ENCODE results near the gene DCST2.

The DCST2 gene

GRCh38 chr1:154973344-154974101 is 60.1 kb downstream of the DCST2 start:
- TF ChIP-seq POLR2AphosphoS5 (IDR thresholded peaks at IDR 0.05; ENCODE audit: low read depth, low read length) (peak; percentile 74; the same call in 1 of the 2 replicates), REST (IDR thresholded peaks at IDR 0.05; ENCODE audit: insufficient read depth in 1 of 2, low read depth in 2 of 2, low read length in 2 of 2) (0 out of 4 replicates have a peak, but pooled peaks of 1 of the 2 experiments have one; percentile 5), SIN3A (IDR thresholded peaks at IDR 0.05; ENCODE audit: borderline replicate concordance, insufficient read depth, low read length) (peak; percentile 84; the same call in 1 of the 2 replicates), TAF1 (IDR thresholded peaks at IDR 0.05; ENCODE audit: borderline replicate concordance, insufficient read depth, low read length) (peak; percentile 59; the same call in 1 of the 2 replicates), FOXP2 (optimal IDR thresholded peaks at IDR 0.05; ENCODE audit: borderline replicate concordance, extremely low read depth, extremely low read length, insufficient read depth) (no peak)

GRCh38 chr1:154972517-154973343 is 60.9 kb downstream of the DCST2 start:
- 0 out of 2 replicates have a peak, but pooled peaks have one; percentile 20 for TF ChIP-seq TAF1 (IDR thresholded peaks at IDR 0.05; ENCODE audit: borderline replicate concordance, insufficient read depth, low read length)
- no peak; the same call in 1 of the 2 replicates for TF ChIP-seq SIN3A (IDR thresholded peaks at IDR 0.05; ENCODE audit: borderline replicate concordance, insufficient read depth, low read length)

GRCh38 chr1:154972213-154972516 is 61.4 kb downstream of the DCST2 start:
- no peak for TF ChIP-seq REST (IDR thresholded peaks at IDR 0.05; ENCODE audit: insufficient read depth in 1 of 2, low read depth in 2 of 2, low read length in 2 of 2)
- no peak for TF ChIP-seq SIN3A (IDR thresholded peaks at IDR 0.05; ENCODE audit: borderline replicate concordance, insufficient read depth, low read length)
- no peak for TF ChIP-seq TAF1 (IDR thresholded peaks at IDR 0.05; ENCODE audit: borderline replicate concordance, insufficient read depth, low read length)
- no peak for TF ChIP-seq FOXP2 (optimal IDR thresholded peaks at IDR 0.05; ENCODE audit: borderline replicate concordance, extremely low read depth, extremely low read length, insufficient read depth)
- no peak for TF ChIP-seq POLR2AphosphoS5 (IDR thresholded peaks at IDR 0.05; ENCODE audit: low read depth, low read length)

GRCh38 chr1:154971341-154971998 is 62.1 kb downstream of the DCST2 start:
- no peak for TF ChIP-seq SIN3A (IDR thresholded peaks at IDR 0.05; ENCODE audit: borderline replicate concordance, insufficient read depth, low read length)
- no peak for TF ChIP-seq POLR2AphosphoS5 (IDR thresholded peaks at IDR 0.05; ENCODE audit: low read depth, low read length)
- TF ChIP-seq TAF1 (IDR thresholded peaks at IDR 0.05; ENCODE audit: borderline replicate concordance, insufficient read depth, low read length): no peak
- no peak for TF ChIP-seq FOXP2 (optimal IDR thresholded peaks at IDR 0.05; ENCODE audit: borderline replicate concordance, extremely low read depth, extremely low read length, insufficient read depth)
- TF ChIP-seq REST (IDR thresholded peaks at IDR 0.05; ENCODE audit: insufficient read depth in 1 of 2, low read depth in 2 of 2, low read length in 2 of 2): no peak

- peak; percentile 94 for TF ChIP-seq TAF1 (IDR thresholded peaks at IDR 0.05; ENCODE audit: borderline replicate concordance, insufficient read depth, low read length)
- no peak for TF ChIP-seq FOXP2 (optimal IDR thresholded peaks at IDR 0.05; ENCODE audit: borderline replicate concordance, extremely low read depth, extremely low read length, insufficient read depth)
- peak; percentile 90 for TF ChIP-seq POLR2AphosphoS5 (IDR thresholded peaks at IDR 0.05; ENCODE audit: low read depth, low read length)
- peak; percentile 44; the same call in 1 of the 2 replicates for TF ChIP-seq SIN3A (IDR thresholded peaks at IDR 0.05; ENCODE audit: borderline replicate concordance, insufficient read depth, low read length)
Observed at GRCh38 chr1:154970631-154971340, 62.8 kb downstream of the DCST2 start, which contains the start of gene SHC1. Gene SHC1 (minus strand): TSS chr1:154970747. CDS start chr1:154970526, 221 bp downstream.

All from PFSK-1 (cell line).